MM.1S (cell line): ENCODE measurements around the gene CTNNA2.
"Not testable (repeated sequence)": the region's sequence is repeated elsewhere in the genome, so short reads cannot be mapped to it uniquely, and the experiment has no call there.

Experiments
- EZH2phosphoT487 ChIP-seq: fragments of 300-600 bp; sonication (generic); IDR thresholded peaks from 2 replicates; pipeline ENCODE4 v1.6.1; 2018; ENCODE audit warnings: antibody characterized with exemption, low read length
- TF ChIP-seq, protein P1 (sequence below): fragments of 300-600 bp; sonication (generic); IDR thresholded peaks from 2 replicates; pipeline ENCODE4 v1.5.1; 2016; ENCODE audit warnings: antibody characterized with exemption, low read length, mixed read lengths

- TF ChIP-seq, protein P1, sequence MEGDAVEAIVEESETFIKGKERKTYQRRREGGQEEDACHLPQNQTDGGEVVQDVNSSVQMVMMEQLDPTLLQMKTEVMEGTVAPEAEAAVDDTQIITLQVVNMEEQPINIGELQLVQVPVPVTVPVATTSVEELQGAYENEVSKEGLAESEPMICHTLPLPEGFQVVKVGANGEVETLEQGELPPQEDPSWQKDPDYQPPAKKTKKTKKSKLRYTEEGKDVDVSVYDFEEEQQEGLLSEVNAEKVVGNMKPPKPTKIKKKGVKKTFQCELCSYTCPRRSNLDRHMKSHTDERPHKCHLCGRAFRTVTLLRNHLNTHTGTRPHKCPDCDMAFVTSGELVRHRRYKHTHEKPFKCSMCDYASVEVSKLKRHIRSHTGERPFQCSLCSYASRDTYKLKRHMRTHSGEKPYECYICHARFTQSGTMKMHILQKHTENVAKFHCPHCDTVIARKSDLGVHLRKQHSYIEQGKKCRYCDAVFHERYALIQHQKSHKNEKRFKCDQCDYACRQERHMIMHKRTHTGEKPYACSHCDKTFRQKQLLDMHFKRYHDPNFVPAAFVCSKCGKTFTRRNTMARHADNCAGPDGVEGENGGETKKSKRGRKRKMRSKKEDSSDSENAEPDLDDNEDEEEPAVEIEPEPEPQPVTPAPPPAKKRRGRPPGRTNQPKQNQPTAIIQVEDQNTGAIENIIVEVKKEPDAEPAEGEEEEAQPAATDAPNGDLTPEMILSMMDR = not testable (repeated sequence)
- not testable (repeated sequence) for TF ChIP-seq EZH2phosphoT487
These were observed 633.9 kb downstream of the CTNNA2 start for GRCh38 chr2:80146757-80147156.
